ENCODE data around the gene PPL.
"Not testable (repeated sequence)": the region's sequence is repeated elsewhere in the genome, so short reads cannot be mapped to it uniquely, and the experiment has no call there.

The PPL gene

GRCh38 chr16:4934591-4934990, 2.4 kb downstream of the PPL start:
- no peak for DNase-seq

- DNase-seq = no peak
These were observed 3.0 kb downstream of the PPL start for GRCh38 chr16:4933871-4934395.

GRCh38 chr16:4933433-4933832, 3.5 kb downstream of the PPL start:
- no peak for DNase-seq

GRCh38 chr16:4931381-4931780, 5.6 kb downstream of the PPL start:
- no peak for DNase-seq

GRCh38 chr16:4929619-4930018, 7.3 kb downstream of the PPL start:
- not testable (repeated sequence) for DNase-seq

- no peak for DNase-seq
These were observed 8.7 kb downstream of the PPL start for GRCh38 chr16:4928227-4928626.

- no peak for DNase-seq
These were observed 9.3 kb downstream of the PPL start for GRCh38 chr16:4927661-4928060.

GRCh38 chr16:4926928-4927327, 10.0 kb downstream of the PPL start:
- no peak for DNase-seq

GRCh38 chr16:4925791-4926190, 11.2 kb downstream of the PPL start:
- DNase-seq = no peak

- DNase-seq = no peak
These were observed 11.7 kb downstream of the PPL start for GRCh38 chr16:4925293-4925607.

GRCh38 chr16:4924593-4925292, 12.2 kb downstream of the PPL start:
- no peak for DNase-seq

- no peak for DNase-seq
These were observed 13.1 kb downstream of the PPL start for GRCh38 chr16:4923853-4924252.

GRCh38 chr16:4922721-4923342, 14.1 kb downstream of the PPL start:
- DNase-seq = no peak

- DNase-seq = no peak
These were observed 16.1 kb downstream of the PPL start for GRCh38 chr16:4920826-4921225.

GRCh38 chr16:4918781-4919251, 18.1 kb downstream of the PPL start:
- DNase-seq = no peak

GRCh38 chr16:4917117-4917516, 19.8 kb downstream of the PPL start:
- no peak for DNase-seq

GRCh38 chr16:4915226-4915761, 21.7 kb downstream of the PPL start:
- DNase-seq = no peak

GRCh38 chr16:4914528-4915225, 22.3 kb downstream of the PPL start:
- DNase-seq = no peak

- no peak for DNase-seq
These were observed 23.0 kb downstream of the PPL start for GRCh38 chr16:4913774-4914525.

GRCh38 chr16:4913130-4913773, 23.7 kb downstream of the PPL start:
- no peak for DNase-seq

- DNase-seq = no peak
These were observed 25.0 kb downstream of the PPL start for GRCh38 chr16:4911970-4912386.

GRCh38 chr16:4910828-4911227, 26.1 kb downstream of the PPL start:
- DNase-seq = no peak
